B cell (primary cell): Measurements from ENCODE around the gene ACOXL.

Source experiments
- EZH2 ChIP-seq: IDR thresholded peaks from 2 replicates; pipeline ENCODE4 v1.6.1; 2012; ENCODE audit warnings: borderline replicate concordance, low read depth, mild to moderate bottlenecking, moderate library complexity, low read length; ENCODE audit not compliant: insufficient read depth, poor library complexity, severe bottlenecking
- TF ChIP-seq, protein P1 (sequence below): fragments of 200-600 bp; IDR thresholded peaks from one replicate; pipeline ENCODE4 v1.8.0; 2022; ENCODE audit warnings: antibody characterized with exemption, mild to moderate bottlenecking

DNA sequence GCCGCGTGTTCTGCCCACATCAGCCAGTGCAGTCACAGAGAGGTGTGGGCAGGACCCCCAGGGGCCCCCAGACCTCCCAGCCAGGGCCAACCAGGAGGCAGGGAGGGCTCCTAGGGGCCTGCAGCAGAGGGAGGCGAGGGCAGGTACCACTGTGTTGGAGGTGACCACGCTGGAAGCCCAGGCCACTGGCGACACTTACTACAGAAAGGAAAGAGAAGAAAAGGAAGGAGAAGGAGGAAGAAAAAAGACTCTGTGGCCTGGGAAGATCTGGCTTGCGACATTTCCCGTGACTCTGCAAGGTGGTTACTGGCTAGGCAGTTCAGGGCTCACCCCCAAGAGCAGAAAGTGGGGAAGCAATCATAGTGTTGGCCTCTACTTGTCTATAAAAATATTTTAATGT is 290.3 kb downstream of the ACOXL start:
- TF ChIP-seq, protein P1, sequence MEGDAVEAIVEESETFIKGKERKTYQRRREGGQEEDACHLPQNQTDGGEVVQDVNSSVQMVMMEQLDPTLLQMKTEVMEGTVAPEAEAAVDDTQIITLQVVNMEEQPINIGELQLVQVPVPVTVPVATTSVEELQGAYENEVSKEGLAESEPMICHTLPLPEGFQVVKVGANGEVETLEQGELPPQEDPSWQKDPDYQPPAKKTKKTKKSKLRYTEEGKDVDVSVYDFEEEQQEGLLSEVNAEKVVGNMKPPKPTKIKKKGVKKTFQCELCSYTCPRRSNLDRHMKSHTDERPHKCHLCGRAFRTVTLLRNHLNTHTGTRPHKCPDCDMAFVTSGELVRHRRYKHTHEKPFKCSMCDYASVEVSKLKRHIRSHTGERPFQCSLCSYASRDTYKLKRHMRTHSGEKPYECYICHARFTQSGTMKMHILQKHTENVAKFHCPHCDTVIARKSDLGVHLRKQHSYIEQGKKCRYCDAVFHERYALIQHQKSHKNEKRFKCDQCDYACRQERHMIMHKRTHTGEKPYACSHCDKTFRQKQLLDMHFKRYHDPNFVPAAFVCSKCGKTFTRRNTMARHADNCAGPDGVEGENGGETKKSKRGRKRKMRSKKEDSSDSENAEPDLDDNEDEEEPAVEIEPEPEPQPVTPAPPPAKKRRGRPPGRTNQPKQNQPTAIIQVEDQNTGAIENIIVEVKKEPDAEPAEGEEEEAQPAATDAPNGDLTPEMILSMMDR = no peak
- TF ChIP-seq EZH2 = no peak
